Measurements from ENCODE around the gene TOR4A. TPM values are rescaled to one million over a fixed set of nuclear protein-coding genes. Genes with fewer than 3 reads are reported as not detected.

The TOR4A gene
- total RNA-seq, 1 experiment from 2014 or later = 37.1 TPM

GRCh38 chr9:137229903-137230704 is 47.4 kb upstream of the TOR4A start:
- CTCF ChIA-PET = interaction anchor here (0.7 kb wide), 1 partner anchor 16 kb away, joined by 3 read pairs; no protein-coding TSS in a partner anchor
- Histone ChIP-seq H3K4me3 (ENCODE audit: low read depth in 2 of 2, low read length in 2 of 2) (no peak overlapping the region), H3K9me3 (ENCODE audit: control insufficient read depth, insufficient read depth, low read depth, low read length) (no peaks in the 10 kb centered on the region), H3K27ac (ENCODE audit: low read length) (no peak overlapping the region), H3K36me3 (ENCODE audit: control insufficient read depth, insufficient read depth, low read length) (no peaks in the 10 kb centered on the region), H3K27me3 (ENCODE audit: control insufficient read depth, insufficient read depth, low read length) (no peaks in the 10 kb centered on the region), H3K4me1 (ENCODE audit: control insufficient read depth, insufficient read depth, low read length) (peaks cover 4% of the 10 kb centered on the region)
- TF ChIP-seq CTCF (IDR thresholded peaks at IDR 0.05) (no peak), POLR2AphosphoS5 (IDR thresholded peaks at IDR 0.05; ENCODE audit: low read depth, low read length) (no peak), REST (IDR thresholded peaks at IDR 0.05; ENCODE audit: insufficient read depth in 1 of 2, low read depth in 2 of 2, low read length in 1 of 2) (no peak), SIN3A (IDR thresholded peaks at IDR 0.05; ENCODE audit: borderline replicate concordance, insufficient read depth, low read depth, low read length) (no peak), TCF7L2 (IDR thresholded peaks at IDR 0.05; ENCODE audit: low read depth, low read length) (no peak)
- POLR2A ChIA-PET = interaction anchor here (0.7 kb wide), 1 partner anchor 192 kb away, joined by 16 read pairs; no protein-coding TSS in a partner anchor
- no peak for DNase-seq (ENCODE audit: low read depth, low spot score)
- no peak for ATAC-seq
- no TSS peak for BruUV-seq (replicated peaks)
- in situ Hi-C loops (cut with HindIII; ENCODE audit: low pct_unique_long_range_greater_than_20kb, low sequenced_read_pairs) (no loop called here), intact Hi-C loops (cut with micrococcal nuclease; ENCODE audit: unreplicated experiment) (loop anchor here (5.0 kb wide), 1 partner anchor 113 kb away; no protein-coding TSS in a partner anchor)

- Histone ChIP-seq H3K9me3 (ENCODE audit: control insufficient read depth, insufficient read depth, low read depth, low read length) (no peaks in the 10 kb centered on the region), H3K4me1 (ENCODE audit: control insufficient read depth, insufficient read depth, low read length) (peaks cover 4% of the 10 kb centered on the region), H3K4me3 (ENCODE audit: low read depth in 2 of 2, low read length in 2 of 2) (no peak within 1 kb of the TSS), H3K27ac (ENCODE audit: low read length) (no peak within 1 kb of the TSS), H3K36me3 (ENCODE audit: control insufficient read depth, insufficient read depth, low read length) (no peaks in the 10 kb centered on the region), H3K27me3 (ENCODE audit: control insufficient read depth, insufficient read depth, low read length) (no peaks in the 10 kb centered on the region)
- intact Hi-C loops (cut with micrococcal nuclease; ENCODE audit: unreplicated experiment) = no loop called here
- in situ Hi-C loops (cut with HindIII; ENCODE audit: low pct_unique_long_range_greater_than_20kb, low sequenced_read_pairs) = no loop called here
- ATAC-seq (no peak), DNase-seq (ENCODE audit: low read depth, low spot score) (no peak)
- TF ChIP-seq POLR2AphosphoS5 (IDR thresholded peaks at IDR 0.05; ENCODE audit: low read depth, low read length) = no peak
- ChIA-PET CTCF (no interaction called here), POLR2A (no interaction called here)
- no TSS peak for BruUV-seq (replicated peaks)
Measured at GRCh38 chr9:137230705-137231371, 46.7 kb upstream of the TOR4A start, which contains the start of gene SLC34A3. Gene SLC34A3, plus strand, starts transcription at chr9:137230901. Its CDS starts 802 bp downstream, at chr9:137231703.
